ENCODE measurements around the gene WDFY2.

- TF ChIP-seq EP300 (conservative IDR thresholded peaks at IDR 0.05; ENCODE audit: poor library complexity, severe bottlenecking) (no peak), EZH2 (IDR thresholded peaks at IDR 0.05; ENCODE audit: borderline replicate concordance, insufficient read depth, low read length, poor library complexity, severe bottlenecking) (no peak), RAD21 (conservative IDR thresholded peaks at IDR 0.05) (no peak)
- TF ChIP-seq, protein P1, sequence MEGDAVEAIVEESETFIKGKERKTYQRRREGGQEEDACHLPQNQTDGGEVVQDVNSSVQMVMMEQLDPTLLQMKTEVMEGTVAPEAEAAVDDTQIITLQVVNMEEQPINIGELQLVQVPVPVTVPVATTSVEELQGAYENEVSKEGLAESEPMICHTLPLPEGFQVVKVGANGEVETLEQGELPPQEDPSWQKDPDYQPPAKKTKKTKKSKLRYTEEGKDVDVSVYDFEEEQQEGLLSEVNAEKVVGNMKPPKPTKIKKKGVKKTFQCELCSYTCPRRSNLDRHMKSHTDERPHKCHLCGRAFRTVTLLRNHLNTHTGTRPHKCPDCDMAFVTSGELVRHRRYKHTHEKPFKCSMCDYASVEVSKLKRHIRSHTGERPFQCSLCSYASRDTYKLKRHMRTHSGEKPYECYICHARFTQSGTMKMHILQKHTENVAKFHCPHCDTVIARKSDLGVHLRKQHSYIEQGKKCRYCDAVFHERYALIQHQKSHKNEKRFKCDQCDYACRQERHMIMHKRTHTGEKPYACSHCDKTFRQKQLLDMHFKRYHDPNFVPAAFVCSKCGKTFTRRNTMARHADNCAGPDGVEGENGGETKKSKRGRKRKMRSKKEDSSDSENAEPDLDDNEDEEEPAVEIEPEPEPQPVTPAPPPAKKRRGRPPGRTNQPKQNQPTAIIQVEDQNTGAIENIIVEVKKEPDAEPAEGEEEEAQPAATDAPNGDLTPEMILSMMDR (IDR thresholded peaks at IDR 0.05; ENCODE audit: poor library complexity, severe bottlenecking), result no peak
- TF ChIP-seq, protein P2, sequence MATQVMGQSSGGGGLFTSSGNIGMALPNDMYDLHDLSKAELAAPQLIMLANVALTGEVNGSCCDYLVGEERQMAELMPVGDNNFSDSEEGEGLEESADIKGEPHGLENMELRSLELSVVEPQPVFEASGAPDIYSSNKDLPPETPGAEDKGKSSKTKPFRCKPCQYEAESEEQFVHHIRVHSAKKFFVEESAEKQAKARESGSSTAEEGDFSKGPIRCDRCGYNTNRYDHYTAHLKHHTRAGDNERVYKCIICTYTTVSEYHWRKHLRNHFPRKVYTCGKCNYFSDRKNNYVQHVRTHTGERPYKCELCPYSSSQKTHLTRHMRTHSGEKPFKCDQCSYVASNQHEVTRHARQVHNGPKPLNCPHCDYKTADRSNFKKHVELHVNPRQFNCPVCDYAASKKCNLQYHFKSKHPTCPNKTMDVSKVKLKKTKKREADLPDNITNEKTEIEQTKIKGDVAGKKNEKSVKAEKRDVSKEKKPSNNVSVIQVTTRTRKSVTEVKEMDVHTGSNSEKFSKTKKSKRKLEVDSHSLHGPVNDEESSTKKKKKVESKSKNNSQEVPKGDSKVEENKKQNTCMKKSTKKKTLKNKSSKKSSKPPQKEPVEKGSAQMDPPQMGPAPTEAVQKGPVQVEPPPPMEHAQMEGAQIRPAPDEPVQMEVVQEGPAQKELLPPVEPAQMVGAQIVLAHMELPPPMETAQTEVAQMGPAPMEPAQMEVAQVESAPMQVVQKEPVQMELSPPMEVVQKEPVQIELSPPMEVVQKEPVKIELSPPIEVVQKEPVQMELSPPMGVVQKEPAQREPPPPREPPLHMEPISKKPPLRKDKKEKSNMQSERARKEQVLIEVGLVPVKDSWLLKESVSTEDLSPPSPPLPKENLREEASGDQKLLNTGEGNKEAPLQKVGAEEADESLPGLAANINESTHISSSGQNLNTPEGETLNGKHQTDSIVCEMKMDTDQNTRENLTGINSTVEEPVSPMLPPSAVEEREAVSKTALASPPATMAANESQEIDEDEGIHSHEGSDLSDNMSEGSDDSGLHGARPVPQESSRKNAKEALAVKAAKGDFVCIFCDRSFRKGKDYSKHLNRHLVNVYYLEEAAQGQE (IDR thresholded peaks at IDR 0.05; ENCODE audit: borderline replicate concordance), result no peak
These were observed 24.1 kb upstream of the WDFY2 start for GRCh38 chr13:51559946-51560735.
